GM21367 (cell line): Measurements from ENCODE around the gene EPN2.

ENCODE experiments used
- ATAC-seq: cut with Tn5 transposase; IDR thresholded peaks from one replicate; pipeline ENCODE4 v1.9.1; 2021; ENCODE audit not compliant: unreplicated experiment

Gene EPN2

GRCh38 chr17:19238167-19238505 lies 970 bp downstream of the EPN2 start:
- no peak for ATAC-seq

- ATAC-seq, result no peak
These were observed 2.4 kb downstream of the EPN2 start for GRCh38 chr17:19239544-19239943.

GRCh38 chr17:19242323-19242722 lies 5.2 kb downstream of the EPN2 start:
- no peak for ATAC-seq

GRCh38 chr17:19242926-19243325 lies 5.8 kb downstream of the EPN2 start:
- ATAC-seq, result no peak

GRCh38 chr17:19243838-19244237 lies 6.7 kb downstream of the EPN2 start:
- ATAC-seq, result no peak

- no peak for ATAC-seq
These were observed 7.2 kb downstream of the EPN2 start for GRCh38 chr17:19244357-19244756.

GRCh38 chr17:19244781-19245180 lies 7.6 kb downstream of the EPN2 start:
- ATAC-seq, result no peak

- no peak for ATAC-seq
These were observed 10.3 kb downstream of the EPN2 start for GRCh38 chr17:19247473-19247872.

GRCh38 chr17:19248151-19248927 lies 11.2 kb downstream of the EPN2 start:
- no peak for ATAC-seq

GRCh38 chr17:19248928-19249574 lies 11.9 kb downstream of the EPN2 start:
- ATAC-seq, result no peak

- ATAC-seq, result no peak
These were observed 12.5 kb downstream of the EPN2 start for GRCh38 chr17:19249681-19250080.

- ATAC-seq, result no peak
These were observed 13.4 kb downstream of the EPN2 start for GRCh38 chr17:19250421-19251173.

- no peak for ATAC-seq
These were observed 15.9 kb downstream of the EPN2 start for GRCh38 chr17:19253112-19253511.

GRCh38 chr17:19254651-19255050 lies 17.5 kb downstream of the EPN2 start:
- ATAC-seq, result no peak

- no peak for ATAC-seq
These were observed 18.1 kb downstream of the EPN2 start for GRCh38 chr17:19255279-19255678.

GRCh38 chr17:19258371-19258770 lies 21.2 kb downstream of the EPN2 start:
- no peak for ATAC-seq

- ATAC-seq, result no peak
These were observed 23.8 kb downstream of the EPN2 start for GRCh38 chr17:19260958-19261357.

- no peak for ATAC-seq
These were observed 24.3 kb downstream of the EPN2 start for GRCh38 chr17:19261426-19261825.

GRCh38 chr17:19262650-19263631 lies 25.8 kb downstream of the EPN2 start:
- no peak for ATAC-seq

- no peak for ATAC-seq
These were observed 26.5 kb downstream of the EPN2 start for GRCh38 chr17:19263641-19264051.

- ATAC-seq, result no peak
These were observed 27.1 kb downstream of the EPN2 start for GRCh38 chr17:19264268-19264667.
